ENCODE measurements around the gene EGF.

Gene EGF

GRCh38 chr4:109996526-109996925 is 83.8 kb downstream of the EGF start:
- CTCF ChIA-PET: interaction anchor here (1.1 to 22.5 kb wide), 4 partner anchors 9 to 517 kb away, joined by 3 to 673 read pairs (median 7); no protein-coding TSS in a partner anchor
- no peak for DNase-seq (ENCODE audit: extremely low spot score)
- POLR2A ChIA-PET: no interaction called here
- TF ChIP-seq CTCF (IDR thresholded peaks at IDR 0.05; ENCODE audit: control extremely low read depth, extremely low read depth, low read depth, missing control alignments): no peak

- peak; percentile 71 for DNase-seq (ENCODE audit: extremely low spot score)
- ChIA-PET POLR2A (no interaction called here), CTCF (interaction anchor here (0.7 to 22.5 kb wide), 26 partner anchors 10 to 1633 kb away, joined by 3 to 673 read pairs (median 4); no protein-coding TSS in a partner anchor)
- peak; percentile 65 for TF ChIP-seq CTCF (IDR thresholded peaks at IDR 0.05; ENCODE audit: control extremely low read depth, extremely low read depth, low read depth, missing control alignments)
Measured at GRCh38 chr4:109998867-109999584, 86.3 kb downstream of the EGF start.

- CTCF ChIA-PET: interaction anchor here (0.7 to 22.5 kb wide), 12 partner anchors 10 to 1632 kb away, joined by 3 to 673 read pairs (median 4); no protein-coding TSS in a partner anchor
- POLR2A ChIA-PET: no interaction called here
- DNase-seq (ENCODE audit: extremely low spot score): no peak
- TF ChIP-seq CTCF (IDR thresholded peaks at IDR 0.05; ENCODE audit: control extremely low read depth, extremely low read depth, low read depth, missing control alignments): no peak
Measured at GRCh38 chr4:109999585-109999912, 86.9 kb downstream of the EGF start.

- ChIA-PET POLR2A (no interaction called here), CTCF (interaction anchor here (0.9 to 22.5 kb wide), 5 partner anchors 8 to 512 kb away, joined by 3 to 673 read pairs (median 5); no protein-coding TSS in a partner anchor)
- DNase-seq (ENCODE audit: extremely low spot score): no peak
- no peak for TF ChIP-seq CTCF (IDR thresholded peaks at IDR 0.05; ENCODE audit: control extremely low read depth, extremely low read depth, low read depth, missing control alignments)
Measured at GRCh38 chr4:110002326-110002725, 89.6 kb downstream of the EGF start.

- DNase-seq (ENCODE audit: extremely low spot score): no peak
- ChIA-PET CTCF (interaction anchor here (1.0 to 22.5 kb wide), 3 partner anchors 46 to 510 kb away, joined by 3 to 673 read pairs (median 3); no protein-coding TSS in a partner anchor), POLR2A (no interaction called here)
- no peak for TF ChIP-seq CTCF (IDR thresholded peaks at IDR 0.05; ENCODE audit: control extremely low read depth, extremely low read depth, low read depth, missing control alignments)
Measured at GRCh38 chr4:110003401-110004187, 90.9 kb downstream of the EGF start.

- TF ChIP-seq CTCF (IDR thresholded peaks at IDR 0.05; ENCODE audit: control extremely low read depth, extremely low read depth, low read depth, missing control alignments): no peak
- CTCF ChIA-PET: interaction anchor here (1.2 to 22.5 kb wide), 4 partner anchors 11 to 509 kb away, joined by 3 to 673 read pairs (median 22); no protein-coding TSS in a partner anchor
- no peak for DNase-seq (ENCODE audit: extremely low spot score)
- POLR2A ChIA-PET: no interaction called here
Measured at GRCh38 chr4:110004556-110004955, 91.9 kb downstream of the EGF start.
